A549 (cell line): ENCODE data around the gene SLIT3.

ENCODE experiments used
- BHLHE40 ChIP-seq: IDR thresholded peaks from 2 replicates; pipeline ENCODE4 v1.6.1; 2012; ENCODE audit warnings: low read depth, low read length, inconsistent platforms
- CEBPB ChIP-seq, 2 experiments: fragments of >200 bp in 1 of 2; sonication (Bioruptor Twin) in 1 of 2; formaldehyde crosslinking in 1 of 2; IDR thresholded peaks; 2 replicates each; pipeline ENCODE4 v1.6.1; 2012 to 2016
- GATA3 ChIP-seq: IDR thresholded peaks from 2 replicates; pipeline ENCODE4 v1.6.1; 2012; ENCODE audit warnings: borderline replicate concordance
- HDAC2 ChIP-seq: fragments of 200-600 bp; sonication (generic); IDR thresholded peaks from 2 replicates; pipeline ENCODE4 v1.6.1; 2016
- MYC ChIP-seq: IDR thresholded peaks from 2 replicates; pipeline ENCODE4 v1.6.1; 2012; ENCODE audit warnings: mild to moderate bottlenecking, inconsistent platforms, low read length, improper control_type of control experiment, borderline replicate concordance
- PHF8 ChIP-seq: fragments of 200-600 bp; sonication (generic); IDR thresholded peaks from 2 replicates; pipeline ENCODE4 v1.6.1; 2016; ENCODE audit warnings: low read depth, mild to moderate bottlenecking, antibody characterized with exemption, moderate library complexity, borderline replicate concordance
- POLR2A ChIP-seq: IDR thresholded peaks from 2 replicates; pipeline ENCODE4 v1.6.1; 2012; ENCODE audit warnings: mild to moderate bottlenecking, low read length
- RAD21 ChIP-seq, 2 experiments: fragments of >200 bp in 1 of 2; sonication (Bioruptor Twin) in 1 of 2; formaldehyde crosslinking in 1 of 2; IDR thresholded peaks in 1 of 2; conservative IDR thresholded peaks in 1 of 2; 2 replicates in 1 of 2; 3 replicates in 1 of 2; pipeline ENCODE4 v1.6.1; 2012 to 2018; ENCODE audit warnings: inconsistent platforms in 1 of 2
- TF ChIP-seq, protein P1 (sequence below): fragments of >200 bp; sonication (Bioruptor Twin); formaldehyde crosslinking; IDR thresholded peaks from 3 replicates; pipeline ENCODE4 v1.5.1; 2016
- TF ChIP-seq, protein P2 (sequence below): fragments of 450-650 bp; IDR thresholded peaks from 2 replicates; pipeline ENCODE4 v1.6.1; 2014; ENCODE audit warnings: antibody characterized with exemption

DNA sequence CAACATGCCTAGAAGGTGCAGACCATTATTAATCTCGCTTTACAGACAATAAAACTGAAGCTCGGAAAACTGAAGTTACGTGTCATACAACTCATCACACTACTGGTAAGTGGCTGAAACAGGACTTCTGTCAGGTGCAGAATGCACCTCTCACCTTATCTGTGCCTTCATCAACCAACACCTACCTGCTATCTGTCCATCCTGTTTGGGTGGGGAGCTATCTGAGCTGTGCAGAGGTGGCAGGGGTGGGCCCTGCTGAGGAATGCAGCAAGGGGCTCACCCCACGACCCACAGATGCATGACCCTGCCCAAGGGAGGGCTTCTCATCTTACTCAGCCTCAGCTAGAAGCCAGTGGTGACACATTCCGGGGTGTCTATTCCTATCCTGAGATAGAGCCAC lies 81.6 kb downstream of the SLIT3 start:
- TF ChIP-seq, protein P1, sequence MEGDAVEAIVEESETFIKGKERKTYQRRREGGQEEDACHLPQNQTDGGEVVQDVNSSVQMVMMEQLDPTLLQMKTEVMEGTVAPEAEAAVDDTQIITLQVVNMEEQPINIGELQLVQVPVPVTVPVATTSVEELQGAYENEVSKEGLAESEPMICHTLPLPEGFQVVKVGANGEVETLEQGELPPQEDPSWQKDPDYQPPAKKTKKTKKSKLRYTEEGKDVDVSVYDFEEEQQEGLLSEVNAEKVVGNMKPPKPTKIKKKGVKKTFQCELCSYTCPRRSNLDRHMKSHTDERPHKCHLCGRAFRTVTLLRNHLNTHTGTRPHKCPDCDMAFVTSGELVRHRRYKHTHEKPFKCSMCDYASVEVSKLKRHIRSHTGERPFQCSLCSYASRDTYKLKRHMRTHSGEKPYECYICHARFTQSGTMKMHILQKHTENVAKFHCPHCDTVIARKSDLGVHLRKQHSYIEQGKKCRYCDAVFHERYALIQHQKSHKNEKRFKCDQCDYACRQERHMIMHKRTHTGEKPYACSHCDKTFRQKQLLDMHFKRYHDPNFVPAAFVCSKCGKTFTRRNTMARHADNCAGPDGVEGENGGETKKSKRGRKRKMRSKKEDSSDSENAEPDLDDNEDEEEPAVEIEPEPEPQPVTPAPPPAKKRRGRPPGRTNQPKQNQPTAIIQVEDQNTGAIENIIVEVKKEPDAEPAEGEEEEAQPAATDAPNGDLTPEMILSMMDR: no peak
- TF ChIP-seq PHF8: no peak
- no peak for TF ChIP-seq CEBPB (IDR thresholded peaks at IDR 0.05)
- no peak for TF ChIP-seq GATA3
- TF ChIP-seq BHLHE40: no peak
- TF ChIP-seq, protein P2, sequence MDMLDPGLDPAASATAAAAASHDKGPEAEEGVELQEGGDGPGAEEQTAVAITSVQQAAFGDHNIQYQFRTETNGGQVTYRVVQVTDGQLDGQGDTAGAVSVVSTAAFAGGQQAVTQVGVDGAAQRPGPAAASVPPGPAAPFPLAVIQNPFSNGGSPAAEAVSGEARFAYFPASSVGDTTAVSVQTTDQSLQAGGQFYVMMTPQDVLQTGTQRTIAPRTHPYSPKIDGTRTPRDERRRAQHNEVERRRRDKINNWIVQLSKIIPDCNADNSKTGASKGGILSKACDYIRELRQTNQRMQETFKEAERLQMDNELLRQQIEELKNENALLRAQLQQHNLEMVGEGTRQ: no peak
- TF ChIP-seq MYC: no peak
- TF ChIP-seq RAD21 (conservative IDR thresholded peaks at IDR 0.05 in 1 of 2, IDR thresholded peaks at IDR 0.05 in 1 of 2): no peak
- no peak for TF ChIP-seq HDAC2
- TF ChIP-seq POLR2A: no peak
